ENCODE results near the gene MSRB3.

The MSRB3 gene

GRCh38 chr12:65497660-65498059, 219.2 kb downstream of the MSRB3 start:
- no peak for DNase-seq (ENCODE audit: low read depth in 2 of 2)

GRCh38 chr12:65499167-65499566, 220.7 kb downstream of the MSRB3 start:
- no peak for DNase-seq (ENCODE audit: low read depth in 2 of 2)

GRCh38 chr12:65500091-65500900, 221.8 kb downstream of the MSRB3 start:
- no peak for DNase-seq (ENCODE audit: low read depth in 2 of 2)

- DNase-seq (ENCODE audit: low read depth in 2 of 2), result no peak
Measured at GRCh38 chr12:65501093-65501621, 222.7 kb downstream of the MSRB3 start.

GRCh38 chr12:65501935-65502334, 223.5 kb downstream of the MSRB3 start:
- no peak for DNase-seq (ENCODE audit: low read depth in 2 of 2)

GRCh38 chr12:65504417-65504816, 225.9 kb downstream of the MSRB3 start:
- DNase-seq (ENCODE audit: low read depth in 2 of 2), result no peak

GRCh38 chr12:65505386-65506121, 227.1 kb downstream of the MSRB3 start:
- DNase-seq (ENCODE audit: low read depth in 2 of 2), result no peak

GRCh38 chr12:65508276-65509035, 230.0 kb downstream of the MSRB3 start:
- no peak for DNase-seq (ENCODE audit: low read depth in 2 of 2)

GRCh38 chr12:65510007-65510406, 231.5 kb downstream of the MSRB3 start:
- no peak for DNase-seq (ENCODE audit: low read depth in 2 of 2)

- DNase-seq (ENCODE audit: low read depth in 2 of 2), result no peak
Measured at GRCh38 chr12:65510584-65511050, 232.1 kb downstream of the MSRB3 start.

- DNase-seq (ENCODE audit: low read depth in 2 of 2), result no peak
Measured at GRCh38 chr12:65511134-65511834, 232.8 kb downstream of the MSRB3 start.

- no peak for DNase-seq (ENCODE audit: low read depth in 2 of 2)
Measured at GRCh38 chr12:65511912-65512311, 233.4 kb downstream of the MSRB3 start.
